PFSK-1 (cell line): ENCODE results near the gene RNF169.

ENCODE experiments used
- POLR2AphosphoS5 ChIP-seq: IDR thresholded peaks from 2 replicates; pipeline ENCODE4 v1.6.1; 2012; ENCODE audit warnings: low read depth, mild to moderate bottlenecking, control low read depth, low read length, moderate library complexity
- SIN3A ChIP-seq: IDR thresholded peaks from 2 replicates; pipeline ENCODE4 v1.6.1; 2012; ENCODE audit warnings: mild to moderate bottlenecking, low read length, moderate library complexity, borderline replicate concordance; ENCODE audit not compliant: insufficient read depth
- TAF1 ChIP-seq: IDR thresholded peaks from 2 replicates; pipeline ENCODE4 v1.6.1; 2012; ENCODE audit warnings: low read length, control low read depth, borderline replicate concordance; ENCODE audit not compliant: insufficient read depth
- TF ChIP-seq, protein P1 (sequence below), 2 experiments: IDR thresholded peaks; 2 replicates each; pipeline versions ENCODE4 v1.6.1 to v1.8.0; 2011 to 2012; ENCODE audit warnings: low read depth in 2 of 2, low read length in 2 of 2, control low read depth in 1 of 2, inconsistent platforms in 1 of 2, mild to moderate bottlenecking in 1 of 2, moderate library complexity in 1 of 2; ENCODE audit not compliant: insufficient read depth in 1 of 2

DNA sequence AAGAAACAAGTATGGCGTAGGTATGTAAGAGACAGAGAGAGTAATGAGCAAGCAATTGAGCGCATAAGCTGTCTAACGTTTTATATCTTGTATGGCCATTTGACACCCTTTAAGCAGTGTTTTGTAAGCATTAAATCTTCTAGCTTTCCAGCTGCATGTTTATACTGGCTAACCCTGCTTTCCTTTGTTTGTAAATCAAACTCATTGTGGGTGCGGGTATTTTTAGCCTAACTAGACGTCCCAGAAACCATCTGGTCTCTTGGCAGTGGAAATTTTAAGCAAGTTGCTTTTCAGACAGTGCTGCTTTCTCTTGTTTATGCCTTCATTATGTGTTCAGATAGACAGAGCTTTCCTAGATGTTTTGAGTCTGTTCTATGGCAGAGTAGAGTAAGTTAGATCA lies 73.5 kb downstream of the RNF169 start:
- TF ChIP-seq POLR2AphosphoS5 = no peak
- TF ChIP-seq, protein P1, sequence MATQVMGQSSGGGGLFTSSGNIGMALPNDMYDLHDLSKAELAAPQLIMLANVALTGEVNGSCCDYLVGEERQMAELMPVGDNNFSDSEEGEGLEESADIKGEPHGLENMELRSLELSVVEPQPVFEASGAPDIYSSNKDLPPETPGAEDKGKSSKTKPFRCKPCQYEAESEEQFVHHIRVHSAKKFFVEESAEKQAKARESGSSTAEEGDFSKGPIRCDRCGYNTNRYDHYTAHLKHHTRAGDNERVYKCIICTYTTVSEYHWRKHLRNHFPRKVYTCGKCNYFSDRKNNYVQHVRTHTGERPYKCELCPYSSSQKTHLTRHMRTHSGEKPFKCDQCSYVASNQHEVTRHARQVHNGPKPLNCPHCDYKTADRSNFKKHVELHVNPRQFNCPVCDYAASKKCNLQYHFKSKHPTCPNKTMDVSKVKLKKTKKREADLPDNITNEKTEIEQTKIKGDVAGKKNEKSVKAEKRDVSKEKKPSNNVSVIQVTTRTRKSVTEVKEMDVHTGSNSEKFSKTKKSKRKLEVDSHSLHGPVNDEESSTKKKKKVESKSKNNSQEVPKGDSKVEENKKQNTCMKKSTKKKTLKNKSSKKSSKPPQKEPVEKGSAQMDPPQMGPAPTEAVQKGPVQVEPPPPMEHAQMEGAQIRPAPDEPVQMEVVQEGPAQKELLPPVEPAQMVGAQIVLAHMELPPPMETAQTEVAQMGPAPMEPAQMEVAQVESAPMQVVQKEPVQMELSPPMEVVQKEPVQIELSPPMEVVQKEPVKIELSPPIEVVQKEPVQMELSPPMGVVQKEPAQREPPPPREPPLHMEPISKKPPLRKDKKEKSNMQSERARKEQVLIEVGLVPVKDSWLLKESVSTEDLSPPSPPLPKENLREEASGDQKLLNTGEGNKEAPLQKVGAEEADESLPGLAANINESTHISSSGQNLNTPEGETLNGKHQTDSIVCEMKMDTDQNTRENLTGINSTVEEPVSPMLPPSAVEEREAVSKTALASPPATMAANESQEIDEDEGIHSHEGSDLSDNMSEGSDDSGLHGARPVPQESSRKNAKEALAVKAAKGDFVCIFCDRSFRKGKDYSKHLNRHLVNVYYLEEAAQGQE (IDR thresholded peaks at IDR 0.05; ENCODE audit: insufficient read depth in 1 of 2, low read depth in 2 of 2, low read length in 2 of 2) = no peak
- TF ChIP-seq SIN3A = no peak
- no peak for TF ChIP-seq TAF1
